Stimulated activated naive CD4-positive, alpha-beta T cell treated with Interleukin-2 at 50 U/mL for 16 hours (primary cell): ENCODE results near the gene PPME1.

Experiments used
- DNase-seq: peaks from one replicate; lab custom pipeline; 2025; lab: John Stamatoyannopoulos, UW

The PPME1 gene

DNA sequence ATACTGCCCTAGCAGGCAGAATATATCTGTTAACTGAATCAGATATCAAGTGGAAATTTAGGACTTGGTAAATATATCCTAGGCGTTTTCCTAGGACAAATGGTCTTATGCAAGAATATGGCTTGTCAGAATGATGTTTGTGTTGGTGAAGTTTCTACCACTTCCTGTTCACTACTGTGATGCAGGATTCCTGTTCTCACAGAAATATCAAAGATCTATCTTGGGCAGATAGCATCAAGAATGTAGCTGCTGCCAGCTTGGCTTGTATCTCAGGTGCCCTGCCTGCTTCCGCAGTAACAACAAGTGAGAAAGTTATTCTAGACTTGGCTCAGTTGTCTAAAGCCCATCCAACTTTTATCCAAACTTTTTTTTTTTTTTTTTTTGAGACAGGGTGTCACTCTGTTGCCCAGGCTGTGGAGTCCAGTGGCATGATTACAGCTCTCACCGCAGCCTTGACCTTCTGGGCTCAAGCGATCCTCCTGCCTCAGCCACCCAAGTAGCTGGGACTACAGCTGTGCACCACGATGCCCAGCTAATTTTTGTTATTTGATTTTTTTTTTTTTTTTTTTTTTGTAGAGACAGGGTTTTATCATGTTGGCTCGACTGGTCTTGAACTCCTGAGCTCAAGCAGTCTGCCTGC is 61.3 kb downstream of the PPME1 start:
- no peak for DNase-seq

GRCh38 chr11:74233683-74234082 is 62.6 kb downstream of the PPME1 start:
- no peak for DNase-seq

DNA sequence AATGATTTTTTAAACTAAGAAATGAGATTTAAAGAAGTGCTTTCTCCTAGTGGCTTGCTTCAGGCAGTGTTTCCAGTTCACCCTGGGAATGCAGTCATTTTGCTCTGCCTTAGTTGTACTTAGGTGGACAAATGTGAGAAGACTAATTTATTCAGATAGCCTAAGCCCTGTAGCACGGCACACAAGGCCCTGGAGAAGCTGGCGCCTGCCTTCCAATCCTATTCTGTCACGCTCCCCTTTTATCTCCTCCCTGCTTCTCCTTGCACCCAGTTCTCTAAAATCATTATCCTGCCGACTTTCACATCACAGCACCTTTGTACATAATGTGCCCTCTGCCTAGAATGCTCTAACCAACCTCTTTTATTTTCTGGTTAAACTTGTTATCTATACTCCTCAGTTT is 64.0 kb downstream of the PPME1 start:
- no peak for DNase-seq

DNA sequence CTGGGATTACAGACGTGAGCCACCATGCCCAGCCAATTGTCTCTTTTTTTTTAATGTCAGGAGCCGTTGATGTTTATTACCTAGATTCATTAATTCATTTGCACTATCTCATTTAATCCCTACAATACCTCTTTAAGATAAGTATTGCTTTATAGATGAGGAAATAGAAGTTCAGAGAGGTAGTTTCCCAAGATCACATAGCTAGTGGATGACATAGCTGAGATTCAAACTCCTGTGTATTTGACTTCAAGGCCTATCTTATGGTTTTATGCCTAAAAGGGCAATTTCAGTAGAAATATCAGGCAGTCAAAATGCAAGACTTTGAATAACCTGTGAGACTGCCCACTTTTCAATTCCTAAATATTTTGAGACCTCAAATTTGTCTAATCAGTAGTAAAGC is 66.5 kb downstream of the PPME1 start:
- no peak for DNase-seq

GRCh38 chr11:74238243-74238642 is 67.2 kb downstream of the PPME1 start:
- DNase-seq = no peak

DNA sequence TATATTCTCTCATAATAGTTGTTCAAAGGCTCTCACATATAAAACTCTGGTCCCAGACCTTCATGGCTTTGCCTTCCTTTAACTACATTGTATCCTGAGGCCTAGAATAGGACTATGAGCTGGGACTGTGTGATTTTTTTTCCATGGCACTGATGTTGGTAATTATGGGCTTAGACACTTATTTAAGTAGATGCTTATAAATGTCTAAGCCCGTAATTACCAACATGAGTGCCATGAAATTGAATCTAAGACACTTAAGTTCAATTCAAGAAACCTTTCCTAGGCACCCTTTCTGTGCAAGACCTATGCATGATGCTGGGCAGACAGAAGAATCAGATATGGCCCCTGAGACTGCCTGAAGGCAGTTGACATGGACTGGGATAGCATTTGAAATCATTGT is 77.4 kb downstream of the PPME1 start:
- DNase-seq = no peak

GRCh38 chr11:74249496-74249895 is 78.4 kb downstream of the PPME1 start:
- DNase-seq = no peak

DNA sequence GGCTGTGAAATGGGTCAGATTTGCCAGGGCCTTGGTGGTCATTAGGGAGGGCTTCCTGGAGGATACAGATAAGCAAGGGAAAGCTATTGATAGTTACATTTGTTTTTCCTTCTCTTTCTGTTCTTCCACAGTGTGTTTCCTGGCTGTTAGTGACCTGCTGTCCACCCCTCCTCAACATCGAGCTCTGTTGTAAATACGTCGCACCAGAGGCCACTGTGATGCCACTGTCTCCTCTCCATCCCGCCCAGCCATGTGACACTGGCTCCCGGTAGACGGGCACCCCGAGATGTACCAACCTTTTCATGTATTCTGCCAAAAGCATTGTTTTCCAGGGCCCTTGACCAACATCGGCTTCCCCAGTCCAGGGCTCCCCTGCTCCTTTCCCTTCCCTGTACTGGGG is 82.3 kb downstream of the PPME1 start:
- DNase-seq = no peak

DNA sequence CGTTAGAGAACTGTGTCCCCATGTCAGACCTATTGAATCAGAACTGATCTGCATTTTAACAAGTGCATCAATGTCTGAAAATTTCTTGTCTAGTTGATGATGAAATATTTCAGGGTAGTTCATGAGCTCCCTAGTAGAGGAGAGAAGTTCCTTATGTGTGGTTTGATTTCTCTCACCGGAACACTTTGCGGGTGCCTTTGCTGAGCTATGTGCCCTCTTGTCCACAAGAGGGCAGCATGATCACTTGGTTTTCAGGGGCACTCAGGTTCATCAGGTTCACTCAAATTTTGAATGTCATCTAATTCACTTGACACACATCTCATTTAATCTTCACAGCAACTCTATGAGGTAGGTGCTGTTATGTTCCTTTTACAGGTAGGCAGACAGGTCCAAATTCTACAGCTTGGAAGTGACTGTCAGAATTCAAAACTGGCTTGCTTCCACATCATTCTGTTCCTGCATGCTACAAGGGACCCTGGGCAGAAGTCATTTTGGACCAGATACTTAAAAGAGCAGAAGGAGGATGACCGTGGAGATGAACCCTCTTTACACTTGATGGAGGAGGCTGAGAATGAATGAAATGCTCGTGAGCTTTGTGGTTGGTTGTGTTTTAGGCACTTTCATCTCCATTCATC is 84.8 kb downstream of the PPME1 start:
- DNase-seq = peak; percentile 16

DNA sequence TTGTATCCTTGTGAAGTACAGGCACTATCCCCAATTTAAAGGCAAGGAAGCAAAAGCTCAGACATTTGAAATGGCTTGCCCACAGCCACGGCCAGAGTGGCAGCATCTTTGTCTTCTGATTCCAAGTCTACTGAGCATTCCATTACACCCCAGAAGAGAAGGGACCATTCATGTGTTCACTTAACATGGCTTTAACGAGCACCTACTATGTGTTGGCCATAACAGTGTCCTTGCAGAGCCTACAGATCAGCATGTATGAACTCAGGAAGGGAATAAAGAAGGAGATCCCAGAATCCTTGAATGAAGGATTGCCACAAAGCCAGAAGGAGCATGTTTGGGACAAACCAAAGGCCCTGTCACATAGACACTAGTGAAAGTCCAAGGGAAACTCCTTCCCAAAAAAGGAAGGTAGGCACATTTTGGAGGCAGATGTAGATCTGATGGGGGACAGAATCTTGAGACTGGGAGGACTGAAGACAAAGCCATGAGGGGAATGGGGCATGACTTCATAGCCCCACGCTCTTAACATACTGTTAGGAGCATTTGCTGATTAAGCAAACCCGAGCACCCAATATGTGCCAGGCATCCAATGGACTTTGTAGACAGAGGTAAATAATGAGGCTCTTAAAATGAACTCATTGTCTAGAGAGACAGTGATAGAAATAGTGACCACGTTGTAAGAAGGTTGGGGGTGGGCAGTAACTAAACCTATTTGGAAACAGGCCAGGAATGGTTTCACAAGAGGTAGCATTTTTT is 85.5 kb downstream of the PPME1 start:
- no peak for DNase-seq

DNA sequence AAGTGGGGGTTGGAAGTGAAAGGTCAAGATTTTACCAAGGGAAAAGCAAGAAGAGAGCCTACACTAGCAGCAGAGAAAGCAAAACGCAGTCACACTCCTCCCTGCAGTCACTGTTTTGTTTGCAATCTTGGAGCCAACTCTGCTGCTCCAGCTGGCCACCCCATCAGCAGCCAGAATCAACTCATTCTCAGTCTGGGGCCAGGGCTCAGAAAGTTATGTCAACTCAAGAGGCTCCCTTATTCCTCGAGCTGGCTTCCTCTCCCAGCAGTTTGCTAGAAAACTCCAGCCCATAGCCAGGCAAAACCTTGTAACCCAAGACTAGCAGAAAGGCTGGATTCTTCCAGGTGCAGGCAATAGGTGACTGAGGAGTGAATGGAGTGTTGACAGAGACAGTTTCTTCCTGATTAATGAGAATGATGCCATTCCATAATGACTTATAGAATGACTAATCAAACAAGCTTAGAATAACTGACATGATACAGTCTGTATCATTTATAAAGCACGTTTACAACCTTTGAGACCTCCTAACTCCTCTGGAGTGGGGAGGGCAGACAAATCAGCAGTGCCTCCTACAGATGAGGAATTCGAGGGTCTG is 87.0 kb downstream of the PPME1 start:
- DNase-seq = no peak

DNA sequence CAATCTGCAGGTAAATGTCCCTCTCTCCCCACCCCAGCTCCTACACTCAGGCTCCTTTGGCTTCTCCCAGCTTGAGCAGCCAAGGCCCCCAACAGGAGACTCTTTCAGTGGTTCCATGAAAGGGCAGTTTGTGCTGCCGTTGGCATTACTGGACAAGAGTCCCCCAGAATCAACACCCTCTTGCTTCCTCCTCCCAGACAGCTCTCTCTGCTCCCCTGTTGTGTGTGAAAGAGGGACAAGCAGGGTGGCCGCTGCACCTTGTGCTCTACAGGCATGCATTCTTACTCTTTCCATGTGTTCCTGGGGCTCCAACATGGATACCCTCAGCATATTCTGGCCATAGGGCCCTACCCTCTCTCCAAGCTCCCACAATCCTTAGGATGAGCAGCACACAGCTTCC is 91.6 kb downstream of the PPME1 start:
- DNase-seq = no peak

DNA sequence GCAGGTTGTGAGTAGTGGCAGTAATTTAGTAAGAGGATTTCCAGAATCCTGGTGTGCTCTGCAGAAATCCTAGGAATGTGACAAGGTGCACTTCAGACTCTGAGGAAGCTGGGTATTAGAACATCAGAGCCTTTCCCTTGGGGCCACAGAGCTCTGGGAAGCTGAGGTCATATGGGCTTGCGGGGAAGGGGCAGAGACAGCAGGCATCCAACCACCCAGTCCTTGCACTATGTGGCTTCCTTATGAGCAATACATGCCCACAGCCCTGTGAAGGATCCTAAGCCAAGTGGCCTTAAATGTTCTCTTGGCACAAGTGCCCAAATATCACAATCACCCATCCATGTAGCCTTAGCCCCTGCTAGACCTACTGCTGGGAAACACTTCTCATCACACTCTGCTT is 94.2 kb downstream of the PPME1 start:
- DNase-seq = no peak

- DNase-seq = no peak
Measured at GRCh38 chr11:74267014-74267413, 95.9 kb downstream of the PPME1 start.

- no peak for DNase-seq
Measured at GRCh38 chr11:74268456-74268855, 97.4 kb downstream of the PPME1 start.

- no peak for DNase-seq
Measured at GRCh38 chr11:74269161-74269811, 98.2 kb downstream of the PPME1 start.

- no peak for DNase-seq
Measured at GRCh38 chr11:74272276-74272675, 101.2 kb downstream of the PPME1 start.

DNA sequence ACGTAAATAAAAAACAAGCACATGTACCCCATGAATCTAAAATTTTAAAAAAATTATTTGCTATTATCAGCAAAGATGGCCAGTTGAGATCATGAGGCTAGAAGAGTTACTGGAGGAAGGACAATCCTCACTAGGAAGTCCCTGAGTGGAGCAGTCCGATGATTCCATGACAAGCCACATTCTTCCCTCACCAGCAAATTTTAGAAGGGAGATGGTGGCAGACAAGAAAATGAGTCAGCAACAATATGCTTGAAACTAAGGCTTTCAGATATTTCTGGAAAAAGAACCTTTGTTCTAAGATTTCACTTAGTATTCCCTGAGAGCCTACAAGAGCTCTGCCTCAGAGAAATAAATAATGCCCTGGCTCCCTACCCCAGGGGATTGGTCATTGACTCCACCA is 105.5 kb downstream of the PPME1 start:
- no peak for DNase-seq

GRCh38 chr11:74278103-74278502 is 107.0 kb downstream of the PPME1 start:
- DNase-seq = no peak

GRCh38 chr11:74278721-74279161 is 107.7 kb downstream of the PPME1 start:
- no peak for DNase-seq

- DNase-seq = no peak
Measured at GRCh38 chr11:74279256-74279655, 108.2 kb downstream of the PPME1 start.

- DNase-seq = no peak
Measured at GRCh38 chr11:74280494-74280893, 109.4 kb downstream of the PPME1 start.
